ENCODE data around the gene SMCHD1.

- TF ChIP-seq TAF1 (IDR thresholded peaks at IDR 0.05; ENCODE audit: borderline replicate concordance, insufficient read depth, low read length) (no peak), POLR2AphosphoS5 (IDR thresholded peaks at IDR 0.05; ENCODE audit: low read depth, low read length) (no peak), SIN3A (IDR thresholded peaks at IDR 0.05; ENCODE audit: borderline replicate concordance, insufficient read depth, low read length) (no peak)
These were observed 159.4 kb downstream of the SMCHD1 start for GRCh38 chr18:2814928-2815327.

Data from PFSK-1 (cell line).